GM19467 (cell line): ENCODE measurements around the gene XRRA1.
"Not testable (repeated sequence)": the region's sequence is repeated elsewhere in the genome, so short reads cannot be mapped to it uniquely, and the experiment has no call there.

Experiments
- ATAC-seq: cut with Tn5 transposase; IDR thresholded peaks from one replicate; pipeline ENCODE4 v1.9.1; 2021; ENCODE audit warnings: mild to moderate bottlenecking, moderate library complexity; ENCODE audit not compliant: unreplicated experiment

The XRRA1 gene

DNA sequence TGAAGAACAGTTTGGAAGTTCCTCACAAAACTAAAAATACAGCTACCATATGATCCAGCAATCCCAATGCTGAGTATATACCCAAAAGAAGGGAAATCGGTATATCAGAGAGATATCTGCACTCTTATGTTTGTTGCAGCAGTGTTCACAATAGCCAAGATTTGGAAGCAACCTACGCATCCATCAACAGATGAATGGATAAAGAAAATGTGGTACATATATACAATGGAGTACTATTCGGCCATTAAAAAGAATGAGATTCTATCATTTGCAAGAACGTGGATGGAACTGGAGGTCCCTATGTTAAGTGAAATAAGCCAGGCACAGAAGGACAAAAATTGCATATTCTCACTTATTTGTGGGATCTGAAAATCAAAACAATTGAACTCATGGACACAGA, 46.5 kb downstream of the XRRA1 start:
- no peak for ATAC-seq

DNA sequence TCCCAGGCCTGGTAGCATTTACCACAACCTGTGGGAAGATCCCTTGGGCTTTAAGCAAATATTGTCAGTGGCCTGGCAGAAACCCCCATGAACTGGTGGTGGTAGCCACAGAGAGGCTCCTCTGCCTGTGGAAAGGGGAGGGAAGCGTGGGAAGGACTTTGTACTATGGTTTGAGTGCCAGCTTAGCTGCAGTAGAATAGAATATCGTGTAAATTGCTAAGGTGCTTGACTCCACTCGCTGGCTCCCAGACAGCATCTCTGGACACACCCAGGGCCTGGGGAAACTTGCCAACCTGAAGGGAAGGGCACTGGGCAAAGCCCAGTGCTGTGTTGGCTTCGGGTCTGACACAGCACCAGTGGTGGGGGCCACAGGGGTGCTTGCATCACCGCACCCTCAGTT, 52.6 kb downstream of the XRRA1 start:
- ATAC-seq, result no peak

GRCh38 chr11:74895340-74896116, 53.4 kb downstream of the XRRA1 start:
- no peak for ATAC-seq

GRCh38 chr11:74893015-74893414, 55.9 kb downstream of the XRRA1 start:
- ATAC-seq, result not testable (repeated sequence)

DNA sequence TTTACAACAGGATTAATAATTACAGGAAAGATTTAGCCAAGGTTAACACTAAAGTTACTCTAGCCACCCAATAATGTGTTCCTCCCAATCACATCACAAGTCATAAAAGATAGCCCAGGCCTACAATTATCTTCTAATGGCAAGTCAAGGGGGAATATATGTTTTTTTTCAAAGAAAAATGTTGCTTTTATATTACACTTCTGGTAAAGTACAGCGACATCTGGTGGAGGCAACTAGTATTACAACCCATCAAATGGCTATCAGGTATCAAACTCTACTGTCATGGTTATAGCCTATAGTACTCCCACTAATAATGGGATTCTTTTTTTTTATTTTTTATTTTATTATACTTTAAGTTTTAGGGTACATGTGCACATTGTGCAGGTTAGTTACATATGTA, 71.8 kb downstream of the XRRA1 start:
- ATAC-seq, result no peak

DNA sequence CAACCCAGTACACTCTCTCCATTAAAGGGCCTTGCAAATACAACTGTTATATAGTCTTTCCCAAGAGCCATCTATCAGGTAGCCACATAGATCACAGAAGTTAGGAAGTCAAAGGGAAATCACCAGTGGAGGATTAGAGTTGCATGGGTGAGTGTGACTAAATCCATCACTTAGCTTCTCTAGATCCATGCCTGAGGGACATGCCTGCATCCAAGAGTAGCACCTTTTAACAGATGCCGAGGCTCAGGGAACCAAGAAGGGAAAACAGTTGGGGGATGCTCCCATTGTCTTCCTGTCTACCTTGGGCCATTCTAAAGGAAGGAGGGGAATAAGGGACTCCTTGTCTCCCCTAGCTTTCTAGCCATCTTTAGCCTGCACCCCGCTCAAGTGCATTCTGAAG, 77.9 kb downstream of the XRRA1 start:
- no peak for ATAC-seq

- ATAC-seq, result no peak
These were observed 78.4 kb downstream of the XRRA1 start for GRCh38 chr11:74870485-74870884.

GRCh38 chr11:74866557-74866956, 82.3 kb downstream of the XRRA1 start:
- ATAC-seq, result no peak

GRCh38 chr11:74863410-74863809, 85.5 kb downstream of the XRRA1 start:
- ATAC-seq, result no peak

GRCh38 chr11:74860743-74861142, 88.1 kb downstream of the XRRA1 start:
- no peak for ATAC-seq

DNA sequence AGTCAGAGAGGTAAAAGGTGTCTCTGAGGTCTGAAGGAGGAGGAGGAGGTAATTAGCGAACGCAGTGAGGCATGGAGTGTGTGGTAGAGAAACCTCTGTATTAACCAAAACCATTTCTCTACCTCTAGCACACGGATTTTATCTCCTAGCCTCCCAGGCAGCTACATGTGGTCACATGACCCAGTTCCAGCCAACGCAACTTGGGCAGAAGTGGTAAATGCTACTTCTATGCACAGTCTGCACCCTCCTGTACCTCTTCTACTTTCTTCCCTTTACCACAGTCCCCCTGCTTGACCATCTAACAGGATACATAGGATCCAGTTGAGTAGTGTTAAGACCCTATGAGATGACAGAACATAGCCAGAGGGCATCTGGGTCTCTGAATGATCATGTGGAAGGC, 95.7 kb downstream of the XRRA1 start:
- no peak for ATAC-seq

- no peak for ATAC-seq
These were observed 99.1 kb downstream of the XRRA1 start for GRCh38 chr11:74849525-74850391.

GRCh38 chr11:74847895-74848294, 101.0 kb downstream of the XRRA1 start:
- no peak for ATAC-seq

- no peak for ATAC-seq
These were observed 101.5 kb downstream of the XRRA1 start for GRCh38 chr11:74847395-74847794.

GRCh38 chr11:74846770-74847169, 102.1 kb downstream of the XRRA1 start:
- no peak for ATAC-seq

DNA sequence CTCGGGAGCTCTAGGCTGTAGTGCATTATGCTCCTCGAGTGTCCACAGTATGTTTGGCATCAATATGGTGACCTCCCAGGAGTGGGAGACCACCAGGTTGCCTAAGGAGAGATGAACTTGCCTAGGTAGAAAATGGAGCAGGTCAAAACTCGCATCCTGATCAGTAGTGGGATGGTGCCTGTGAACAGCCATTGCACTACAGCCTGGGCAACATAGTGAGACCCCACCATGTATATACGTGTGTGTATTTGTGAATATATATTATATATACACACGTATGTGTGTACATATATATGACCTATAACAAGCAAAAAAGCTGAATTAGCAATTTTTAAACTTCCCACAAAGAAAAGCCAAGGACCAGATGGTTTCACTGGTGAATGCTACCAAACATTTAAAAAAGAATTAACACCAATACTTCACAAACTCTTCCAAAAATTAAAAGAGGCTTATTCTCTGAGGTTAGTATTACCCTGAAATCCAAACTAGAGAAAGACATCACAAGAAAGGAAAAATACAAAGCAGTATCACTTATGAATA, 102.8 kb downstream of the XRRA1 start:
- ATAC-seq, result no peak

DNA sequence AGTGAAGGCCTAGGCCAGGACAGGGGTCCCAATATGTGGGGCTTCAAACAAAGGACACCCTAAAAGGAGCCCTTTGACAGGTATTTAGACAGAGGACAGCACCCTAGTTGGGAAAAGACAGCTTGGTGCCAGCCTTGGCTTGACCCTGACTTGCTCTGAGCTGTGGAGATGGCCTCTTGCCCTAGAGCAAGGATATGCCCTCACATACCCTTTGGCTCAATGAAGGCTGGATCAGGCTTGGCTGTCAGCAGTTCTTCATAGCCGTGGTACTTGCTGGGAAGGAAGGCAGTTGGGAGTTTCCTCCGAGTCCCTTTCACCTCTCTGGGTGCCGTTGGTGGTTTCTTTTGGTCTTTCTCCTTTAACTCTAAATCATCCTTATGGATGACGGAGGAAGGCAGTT, 104.0 kb downstream of the XRRA1 start:
- no peak for ATAC-seq

DNA sequence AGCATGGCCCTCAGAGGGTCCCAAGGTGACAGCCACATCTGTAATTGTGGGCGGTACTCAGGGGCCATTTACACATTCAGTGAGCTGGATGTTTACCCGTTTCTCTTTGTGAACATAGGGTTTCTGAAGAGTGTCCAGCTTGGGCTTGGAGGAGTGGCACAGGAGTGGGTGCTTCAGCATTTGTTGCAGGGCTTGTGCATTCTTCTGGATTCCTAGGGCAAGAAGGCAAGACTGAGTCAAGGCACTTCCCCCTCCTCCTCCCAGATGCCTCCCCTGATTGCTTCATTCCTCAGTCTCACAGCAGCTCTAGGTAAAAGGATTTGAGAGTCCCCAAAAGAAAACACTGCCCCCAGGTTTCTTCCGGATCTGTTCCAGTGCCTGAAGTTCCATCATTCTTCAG, 104.8 kb downstream of the XRRA1 start:
- ATAC-seq, result no peak

DNA sequence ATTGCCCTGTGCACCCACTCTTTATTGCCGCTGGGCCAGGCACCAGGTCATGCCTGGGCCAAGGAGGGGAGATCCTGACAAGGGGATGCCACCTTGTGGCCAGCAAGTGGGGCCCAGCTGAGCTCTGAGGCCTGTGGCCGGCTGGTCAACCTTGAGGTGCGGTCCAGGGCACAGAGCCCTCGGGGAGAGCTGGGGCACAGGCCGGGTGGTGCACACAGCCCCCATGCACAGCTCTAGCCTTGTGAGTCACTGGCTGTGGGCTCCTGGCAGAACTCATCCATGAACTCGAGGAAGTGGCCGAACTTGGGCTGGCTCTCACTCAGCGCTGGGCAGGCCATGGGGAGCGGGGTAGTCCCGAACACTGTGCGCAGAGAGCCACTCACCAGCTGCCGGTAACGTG, 105.9 kb downstream of the XRRA1 start:
- no peak for ATAC-seq

DNA sequence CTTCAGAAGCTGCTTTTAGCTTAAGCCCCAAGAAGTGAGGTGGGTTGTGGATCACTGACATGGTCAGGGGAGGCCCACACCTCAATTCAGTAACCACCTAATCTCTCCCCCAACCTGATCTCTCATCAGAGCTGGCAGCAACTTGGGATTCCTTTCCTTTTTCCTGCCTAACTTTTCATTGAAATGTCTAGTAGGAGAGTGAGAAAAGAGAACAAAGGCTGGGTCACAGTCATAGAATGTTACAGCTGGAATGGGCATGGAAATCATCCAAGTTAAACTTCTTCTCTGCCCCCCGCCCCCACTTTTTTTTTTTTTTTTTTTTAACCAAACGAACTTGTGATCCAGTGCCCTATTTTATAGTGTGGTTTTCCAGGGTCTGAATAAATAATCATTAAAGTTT, 108.4 kb downstream of the XRRA1 start:
- ATAC-seq, result no peak

DNA sequence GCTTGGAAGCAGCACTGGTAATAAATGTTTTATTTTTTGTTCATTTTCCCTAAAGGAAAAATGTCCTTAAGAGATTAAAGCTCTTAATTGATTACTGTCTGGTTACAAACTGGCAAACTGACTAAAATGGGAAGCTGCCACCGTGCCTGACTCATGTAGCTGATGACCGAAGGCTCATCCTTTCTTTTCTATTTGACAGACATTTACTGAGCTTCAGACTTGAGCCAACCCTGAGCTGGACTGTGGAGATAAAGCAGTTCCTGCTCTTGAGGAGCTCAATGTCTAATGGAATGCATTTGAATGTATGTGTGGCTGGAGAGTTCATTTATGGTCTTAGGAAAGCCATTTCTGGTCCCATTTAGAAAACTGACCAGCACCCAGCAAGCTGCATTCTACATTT, 108.9 kb downstream of the XRRA1 start:
- ATAC-seq, result no peak

DNA sequence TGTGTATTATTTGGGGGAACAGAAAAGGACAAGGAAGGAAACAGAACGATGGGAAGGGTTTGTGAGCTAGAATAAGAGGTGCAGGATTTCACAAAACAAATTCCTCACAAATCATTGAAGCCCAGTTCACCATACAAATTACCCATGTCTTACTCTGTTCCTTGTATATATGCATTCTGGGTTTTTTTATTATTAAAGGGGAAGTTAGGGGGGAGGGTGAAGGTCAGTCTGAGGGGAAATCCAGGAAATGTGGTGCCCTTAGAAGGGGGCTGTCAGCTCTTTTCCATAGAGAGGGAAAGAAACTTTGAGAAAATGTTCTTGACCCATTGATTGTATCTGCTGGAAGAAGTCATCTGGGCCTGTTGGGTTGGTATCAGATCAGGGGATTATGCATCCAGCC, 109.4 kb downstream of the XRRA1 start:
- no peak for ATAC-seq
